OCI-LY7 (cell line): Measurements from ENCODE around the gene DDX23. TPM values are rescaled to one million over a fixed set of nuclear protein-coding genes. Genes with fewer than 3 reads are reported as not detected.

Experiments
- BruUV-seq: library from RNA; stranded (reverse); fragments of 400-500 nt; replicated peaks from 2 replicates; lab custom pipeline; 2021; lab: Mats Ljungman, UMichigan
- CTCF ChIA-PET: fragments of 300-600 bp; sonication (Branson Sonifier 250); formaldehyde crosslinking; loops from one replicate; lab custom pipeline; 2022; ENCODE audit warnings: antibody characterized with exemption; ENCODE audit not compliant: unreplicated experiment; lab: Charles Lee
- POLR2A ChIA-PET: fragments of 300-600 bp; sonication (Branson Sonifier 250); formaldehyde crosslinking; loops from one replicate; lab custom pipeline; 2022; ENCODE audit warnings: antibody characterized with exemption; lab: Charles Lee
- DNase-seq: peaks from one replicate; pipeline ENCODE4 v3.0.0-alpha.2; 2015; ENCODE audit warnings: low spot score
- H2AFZ ChIP-seq: fragments of 200-600 bp; sonication (generic), shearing (Covaris generic); 2 replicates; pipeline ENCODE4 v1.6.1; 2014; ENCODE audit warnings: mild to moderate bottlenecking, antibody characterized with exemption, low read length, moderate library complexity
- H3K27ac ChIP-seq: fragments of 200-600 bp; sonication (generic); 2 replicates; pipeline ENCODE4 v1.5.1; 2014; ENCODE audit warnings: mixed run types, low read depth, mild to moderate bottlenecking, moderate library complexity, low read length, inconsistent platforms; ENCODE audit not compliant: poor library complexity, severe bottlenecking
- H3K36me3 ChIP-seq: fragments of 200-600 bp; sonication (generic); 2 replicates; pipeline ENCODE4 v1.6.1; 2014; ENCODE audit warnings: mild to moderate bottlenecking, antibody characterized with exemption, low read length, moderate library complexity, mixed read lengths; ENCODE audit not compliant: insufficient read depth
- H3K4me1 ChIP-seq: fragments of 200-600 bp; sonication (generic); 2 replicates; pipeline ENCODE4 v1.5.1; 2014; ENCODE audit warnings: mild to moderate bottlenecking, low read length; ENCODE audit not compliant: insufficient read depth, poor library complexity, severe bottlenecking
- H3K4me2 ChIP-seq: fragments of 200-600 bp; sonication (generic); 2 replicates; pipeline ENCODE4 v1.6.1; 2014; ENCODE audit warnings: mild to moderate bottlenecking, low read length
- H3K4me3 ChIP-seq: fragments of 200-600 bp; sonication (generic); 2 replicates; pipeline ENCODE4 v1.5.1; 2014; ENCODE audit warnings: mild to moderate bottlenecking, low read depth, low read length; ENCODE audit not compliant: poor library complexity, severe bottlenecking
- H3K79me2 ChIP-seq: fragments of 200-600 bp; sonication (generic); 2 replicates; pipeline ENCODE4 v1.6.1; 2016; ENCODE audit warnings: low read depth, mild to moderate bottlenecking, low read length, moderate library complexity, mixed read lengths; ENCODE audit not compliant: insufficient read depth
- H3K9me2 ChIP-seq: fragments of 200-600 bp; sonication (generic); 2 replicates; pipeline ENCODE4 v1.6.1; 2016; ENCODE audit warnings: mild to moderate bottlenecking, low read length, mixed read lengths; ENCODE audit not compliant: insufficient read depth
- H3K9me3 ChIP-seq: fragments of 200-600 bp; sonication (generic); 2 replicates; pipeline ENCODE4 v1.6.1; 2014; ENCODE audit warnings: mild to moderate bottlenecking, mixed run types, low read length, mixed read lengths
- H4K20me1 ChIP-seq: fragments of 200-600 bp; sonication (generic); 2 replicates; pipeline ENCODE4 v1.6.1; 2014; ENCODE audit warnings: mild to moderate bottlenecking, antibody characterized with exemption, low read length, moderate library complexity, mixed read lengths; ENCODE audit not compliant: insufficient read depth
- EZH2phosphoT487 ChIP-seq: fragments of 200-600 bp; sonication (generic); IDR thresholded peaks from 2 replicates; pipeline ENCODE4 v1.6.1; 2018; ENCODE audit warnings: low read depth, borderline replicate concordance, mild to moderate bottlenecking, mixed run types, antibody characterized with exemption, low read length, moderate library complexity, mixed read lengths
- intact Hi-C: fragments of 100-400 bp; cut with micrococcal nuclease; formaldehyde crosslinking; loops from one replicate; pipeline ENCODE4 v1.10.0; 2022; ENCODE audit not compliant: unreplicated experiment
- total RNA-seq, 2 experiments: library from RNA; depleted of rRNA in 1 of 2; stranded (reverse); fragments of >200 nt in 1 of 2; shearing (Covaris generic) in 1 of 2; gene quantifications; 2 replicates each; pipeline ENCODE4 v1.2.3, GENCODE V29; 2014 to 2022
- TF ChIP-seq, protein P1 (sequence below): fragments of 200-600 bp; sonication (generic); conservative IDR thresholded peaks from 2 replicates; pipeline ENCODE4 v1.5.1; 2014; ENCODE audit warnings: mild to moderate bottlenecking, antibody characterized with exemption, low read length, moderate library complexity, mixed read lengths

Gene DDX23
- total RNA-seq, 2 experiments from 2014 or later, result 91.1 to 119 TPM

DNA sequence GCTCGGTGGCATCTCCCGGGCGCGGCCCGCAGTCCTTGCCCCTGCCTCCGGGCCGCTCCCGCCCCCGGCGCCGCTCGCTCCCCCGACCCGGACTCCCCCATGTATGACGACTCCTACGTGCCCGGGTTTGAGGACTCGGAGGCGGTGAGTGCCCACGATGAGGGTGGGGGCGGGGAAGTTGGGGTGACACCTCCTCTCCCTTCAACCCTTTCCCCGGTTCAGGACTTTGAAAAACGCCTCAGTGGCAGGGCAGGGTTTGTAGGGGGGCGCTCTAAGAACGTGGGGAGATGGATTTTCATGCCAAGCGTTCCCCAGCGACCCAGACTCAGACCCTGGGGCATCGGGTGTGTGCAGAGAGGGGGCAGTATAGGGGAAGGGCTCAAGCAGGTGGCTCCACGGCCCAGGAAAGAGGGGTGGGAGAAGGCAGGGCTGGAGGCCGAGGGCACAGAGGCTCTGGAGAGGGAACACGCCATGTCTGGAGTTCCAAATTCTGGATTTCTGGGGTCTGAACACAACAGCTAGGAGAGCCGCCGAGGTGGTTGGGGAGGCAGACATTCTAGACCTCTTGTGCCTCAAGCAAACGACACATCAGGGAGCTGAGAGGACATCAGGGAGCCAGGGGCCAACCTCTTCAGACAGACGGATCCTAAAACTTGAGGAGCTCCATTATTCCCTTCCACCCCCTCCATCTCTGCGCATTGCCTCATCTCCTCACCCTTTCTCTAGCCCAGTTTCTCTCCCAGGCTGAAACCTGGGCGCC, 33.0 kb downstream of the DDX23 start:
- peak; percentile 37 for DNase-seq
- CTCF ChIA-PET, result no interaction called here
- intact Hi-C loops, result no loop called here

DNA sequence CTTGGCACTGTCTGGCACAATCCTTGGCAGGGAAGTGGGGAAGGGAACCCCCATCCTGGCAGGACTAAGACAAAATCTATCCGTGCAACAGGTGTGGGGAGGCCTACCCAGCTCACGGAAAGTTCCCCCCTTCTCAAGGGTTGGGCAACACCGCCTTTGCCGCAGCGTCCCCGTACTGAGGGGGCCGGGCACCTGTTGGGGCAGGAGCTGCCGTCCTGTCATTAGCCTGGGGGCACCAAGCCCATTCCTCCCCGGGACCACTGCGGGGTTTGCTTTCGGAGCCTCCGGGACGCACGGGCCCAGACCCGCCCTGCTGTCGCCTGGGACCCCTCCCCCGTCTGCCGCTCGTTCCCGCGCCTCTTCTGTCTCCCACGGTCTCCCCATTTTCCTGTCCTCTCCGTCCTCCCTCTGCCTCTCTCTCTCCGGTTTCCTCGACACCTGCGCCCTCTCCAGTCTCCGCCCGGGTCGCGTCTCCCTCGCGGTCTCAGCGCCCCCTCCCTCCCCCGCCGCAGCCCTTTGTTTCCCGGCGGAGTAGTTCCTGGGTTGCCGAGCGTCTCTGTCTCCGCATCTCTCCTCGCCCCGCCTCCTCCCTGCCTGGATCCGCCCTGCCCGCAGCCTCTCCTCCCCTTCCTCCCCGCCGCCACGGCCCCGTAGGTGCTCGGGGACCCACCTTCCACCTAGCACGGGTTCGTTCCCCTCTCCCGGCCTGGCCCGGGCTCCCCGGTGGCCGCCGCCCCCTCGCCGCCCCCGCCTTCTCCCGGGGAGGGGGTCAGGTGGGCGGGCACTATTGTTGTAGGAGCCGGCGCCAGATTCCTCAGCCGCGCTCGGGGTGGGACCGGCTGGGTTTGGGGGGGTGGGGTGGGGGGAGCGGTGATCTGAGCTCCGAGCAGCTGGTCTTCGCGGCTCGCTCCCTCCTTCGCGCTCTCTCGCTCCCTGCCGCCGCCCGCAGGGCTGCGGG, 33.8 kb downstream of the DDX23 start, which contains the start of gene CACNB3:
Gene CACNB3 (plus strand): TSS at position 624 of the 958 bp plus-strand sequence. CDS start 434 bp downstream, outside the sequence.
- Histone ChIP-seq H4K20me1 (no peaks in the 10 kb centered on the region), H3K4me3 (peak within 1 kb of the TSS; percentile 61), H3K4me2 (peak within 1 kb of the TSS; percentile 71), H3K9me3 (no peaks in the 10 kb centered on the region), H3K27ac (no peak within 1 kb of the TSS), H2AFZ (no peak within 1 kb of the TSS), H3K4me1 (peaks cover 27% of the 10 kb centered on the region), H3K9me2 (no peaks in the 10 kb centered on the region), H3K79me2 (no peaks in the 10 kb centered on the region), H3K36me3 (no peaks in the 10 kb centered on the region)
- TF ChIP-seq, protein P1, sequence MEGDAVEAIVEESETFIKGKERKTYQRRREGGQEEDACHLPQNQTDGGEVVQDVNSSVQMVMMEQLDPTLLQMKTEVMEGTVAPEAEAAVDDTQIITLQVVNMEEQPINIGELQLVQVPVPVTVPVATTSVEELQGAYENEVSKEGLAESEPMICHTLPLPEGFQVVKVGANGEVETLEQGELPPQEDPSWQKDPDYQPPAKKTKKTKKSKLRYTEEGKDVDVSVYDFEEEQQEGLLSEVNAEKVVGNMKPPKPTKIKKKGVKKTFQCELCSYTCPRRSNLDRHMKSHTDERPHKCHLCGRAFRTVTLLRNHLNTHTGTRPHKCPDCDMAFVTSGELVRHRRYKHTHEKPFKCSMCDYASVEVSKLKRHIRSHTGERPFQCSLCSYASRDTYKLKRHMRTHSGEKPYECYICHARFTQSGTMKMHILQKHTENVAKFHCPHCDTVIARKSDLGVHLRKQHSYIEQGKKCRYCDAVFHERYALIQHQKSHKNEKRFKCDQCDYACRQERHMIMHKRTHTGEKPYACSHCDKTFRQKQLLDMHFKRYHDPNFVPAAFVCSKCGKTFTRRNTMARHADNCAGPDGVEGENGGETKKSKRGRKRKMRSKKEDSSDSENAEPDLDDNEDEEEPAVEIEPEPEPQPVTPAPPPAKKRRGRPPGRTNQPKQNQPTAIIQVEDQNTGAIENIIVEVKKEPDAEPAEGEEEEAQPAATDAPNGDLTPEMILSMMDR, result no peak
- no peak for TF ChIP-seq EZH2phosphoT487
- peak; percentile 61 for DNase-seq
- POLR2A ChIA-PET, result interaction anchor here (0.6 kb wide), 1 partner anchor 1107 kb away, joined by 3 read pairs; no protein-coding TSS in a partner anchor
- intact Hi-C loops, result no loop called here
- CTCF ChIA-PET, result no interaction called here
- no TSS peak for BruUV-seq

More for the DNA sequence above, 33.0 kb downstream of the DDX23 start:
- no peaks in the 10 kb centered on the region for H3K9me2 ChIP-seq
- no peaks in the 10 kb centered on the region for H4K20me1 ChIP-seq
- H2AFZ ChIP-seq, result no peak overlapping the region
- H3K9me3 ChIP-seq, result no peaks in the 10 kb centered on the region
- H3K79me2 ChIP-seq, result no peaks in the 10 kb centered on the region
- no peaks in the 10 kb centered on the region for H3K36me3 ChIP-seq
- H3K4me1 ChIP-seq, result peaks cover 24% of the 10 kb centered on the region
- BruUV-seq, result no TSS peak
- no peak overlapping the region for H3K27ac ChIP-seq
- H3K4me2 ChIP-seq, result peak overlapping the region; percentile 71
- no peak for TF ChIP-seq EZH2phosphoT487
- TF ChIP-seq, protein P1, result peak; percentile 72
- peak overlapping the region; percentile 61 for H3K4me3 ChIP-seq
- POLR2A ChIA-PET, result interaction anchor here (0.6 to 0.9 kb wide), 4 partner anchors 15 to 1106 kb away, joined by 3 to 4 read pairs (median 3); no protein-coding TSS in a partner anchor
